TTC549 (cell line): Measurements from ENCODE around the gene MYO18B.

Source experiments
- FAIRE-seq: peaks from 2 replicates; lab custom pipeline; 2012; peaks lifted over from hg19 to GRCh38; lab: Jason Lieb, UNC

Gene MYO18B

DNA sequence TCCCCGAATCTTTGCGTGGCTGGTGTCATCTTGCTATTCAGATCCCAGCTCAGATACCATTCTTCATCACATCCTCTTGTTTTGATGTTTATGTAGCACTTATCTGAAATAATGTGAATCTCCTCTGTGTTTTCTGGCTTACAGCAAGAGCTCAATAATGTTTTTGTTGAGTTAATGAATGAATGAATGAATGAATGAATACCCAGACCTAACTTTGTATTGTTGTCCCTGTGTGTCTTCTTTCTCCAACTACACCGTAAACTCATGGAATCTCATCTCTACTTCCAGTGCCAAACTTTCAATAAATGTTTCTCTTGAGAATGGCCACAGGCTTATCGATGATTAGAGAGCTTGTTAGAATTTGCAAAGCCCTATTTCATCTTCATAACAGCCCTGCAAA lies 110.2 kb downstream of the MYO18B start:
- no peak for FAIRE-seq

- no peak for FAIRE-seq
Measured at GRCh38 chr22:25853078-25853477, 111.1 kb downstream of the MYO18B start.

DNA sequence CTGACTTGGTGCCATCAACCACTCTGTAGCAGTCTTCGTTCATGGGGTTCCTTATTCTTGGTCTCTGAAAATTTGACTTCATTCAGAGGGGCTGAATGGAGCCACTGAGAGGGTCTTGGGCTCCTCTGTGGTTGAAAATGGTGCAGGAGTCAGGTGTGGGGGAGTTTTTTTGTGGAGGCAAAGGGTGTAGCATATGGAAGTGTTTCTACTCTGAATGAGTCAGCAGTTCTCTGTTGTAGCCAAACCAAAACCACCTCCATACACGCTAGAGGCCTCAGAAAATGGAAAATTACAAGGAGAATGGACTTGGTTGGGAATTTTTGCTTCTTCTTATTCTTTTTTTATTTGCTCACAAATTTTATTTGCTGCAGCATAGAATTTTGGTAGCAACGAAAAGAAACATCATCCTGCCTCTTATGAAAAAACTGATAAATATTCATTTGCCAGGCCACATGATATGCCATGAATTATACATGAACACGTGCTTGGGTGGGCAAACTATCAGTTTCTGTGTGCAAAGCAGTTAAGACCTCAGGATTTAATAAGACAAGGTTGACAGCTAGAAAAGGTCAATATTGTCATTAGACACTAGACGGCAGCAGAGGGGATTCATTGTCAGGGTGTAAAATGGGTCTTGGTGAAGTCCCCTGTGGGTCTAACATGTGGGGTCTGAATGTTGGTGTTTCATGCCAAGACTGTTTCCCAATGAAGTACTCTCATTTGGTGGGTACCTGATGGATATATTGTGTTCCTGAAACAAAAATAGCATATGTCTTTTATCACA lies 111.7 kb downstream of the MYO18B start:
- no peak for FAIRE-seq

GRCh38 chr22:25869771-25870170 lies 127.8 kb downstream of the MYO18B start:
- no peak for FAIRE-seq

GRCh38 chr22:25874327-25874726 lies 132.3 kb downstream of the MYO18B start:
- FAIRE-seq = no peak

DNA sequence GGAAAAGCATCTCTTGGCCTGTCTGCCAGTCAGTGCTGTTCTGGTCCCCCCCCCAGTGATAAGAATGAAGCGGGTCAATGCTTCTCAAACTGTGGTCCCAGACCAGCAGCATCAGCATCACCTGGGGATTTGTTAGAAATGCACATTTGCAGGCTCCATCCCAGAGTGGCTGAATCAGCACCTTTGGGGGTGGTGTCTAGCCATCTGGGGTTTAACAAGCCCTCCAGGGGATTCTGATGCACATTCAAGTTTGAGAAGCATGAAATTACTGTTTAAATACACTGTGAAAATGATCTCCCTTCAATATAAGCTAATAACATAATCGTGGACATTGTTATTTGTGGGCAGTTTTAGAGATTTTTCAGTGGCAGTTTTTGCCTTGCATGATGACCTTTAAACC lies 133.5 kb downstream of the MYO18B start:
- FAIRE-seq = no peak

GRCh38 chr22:25876871-25877270 lies 134.9 kb downstream of the MYO18B start:
- no peak for FAIRE-seq

GRCh38 chr22:25878933-25879332 lies 136.9 kb downstream of the MYO18B start:
- FAIRE-seq = no peak

DNA sequence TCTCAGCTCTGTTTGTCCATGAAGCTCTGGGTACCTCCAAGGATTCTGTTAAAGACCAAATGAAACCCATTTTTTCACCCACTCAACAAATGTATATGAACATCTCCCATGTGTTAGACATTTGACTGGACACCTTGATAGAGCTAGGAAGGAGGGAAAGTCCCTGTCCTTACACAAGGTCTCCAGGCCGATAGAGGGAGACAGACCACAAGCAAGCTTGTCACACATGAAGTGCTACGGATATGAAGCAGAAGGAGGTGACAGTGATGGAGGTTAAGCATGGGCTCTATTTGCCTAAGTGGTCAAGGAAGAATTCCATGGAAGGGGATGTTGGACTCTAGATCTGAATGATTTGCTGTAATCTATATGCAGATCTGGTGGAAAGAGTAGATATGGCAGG lies 138.5 kb downstream of the MYO18B start:
- no peak for FAIRE-seq

- FAIRE-seq = no peak
Measured at GRCh38 chr22:25881210-25881755, 139.3 kb downstream of the MYO18B start.

GRCh38 chr22:25882360-25882759 lies 140.4 kb downstream of the MYO18B start:
- FAIRE-seq = no peak

GRCh38 chr22:25883482-25884033 lies 141.6 kb downstream of the MYO18B start:
- FAIRE-seq = no peak

GRCh38 chr22:25884121-25884520 lies 142.1 kb downstream of the MYO18B start:
- FAIRE-seq = no peak

DNA sequence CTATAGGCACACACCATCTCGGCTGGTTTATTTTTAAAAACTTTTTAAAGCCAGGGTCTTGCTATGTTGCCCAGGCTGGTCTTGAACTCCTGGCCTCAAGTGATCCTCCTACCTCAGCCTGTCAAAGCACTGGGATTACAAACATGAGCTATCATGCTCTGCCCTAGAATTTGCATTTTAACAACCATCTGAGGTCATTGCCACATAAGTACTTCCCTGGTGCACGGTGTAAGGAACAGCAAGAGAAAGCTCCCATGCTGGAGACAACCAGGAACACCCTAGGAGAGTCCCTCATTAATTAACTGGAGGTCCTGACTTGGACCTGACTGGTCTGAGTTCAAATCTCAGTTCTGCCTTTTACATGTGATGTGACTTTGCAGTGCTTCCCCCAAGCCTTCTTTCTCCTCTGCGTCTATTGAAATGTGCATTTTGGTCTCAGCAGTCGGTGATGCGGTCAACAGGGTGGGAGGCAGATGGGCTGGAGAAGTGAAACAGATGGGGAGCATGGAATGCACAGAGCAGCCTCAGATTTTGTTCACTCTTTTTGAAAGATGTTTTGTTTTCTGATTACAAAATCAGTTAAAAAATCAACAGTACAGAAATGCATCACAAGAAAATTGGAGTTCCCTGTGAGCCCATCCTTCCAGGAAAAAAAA lies 146.5 kb downstream of the MYO18B start:
- FAIRE-seq = no peak

GRCh38 chr22:25890651-25891050 lies 148.7 kb downstream of the MYO18B start:
- FAIRE-seq = no peak

DNA sequence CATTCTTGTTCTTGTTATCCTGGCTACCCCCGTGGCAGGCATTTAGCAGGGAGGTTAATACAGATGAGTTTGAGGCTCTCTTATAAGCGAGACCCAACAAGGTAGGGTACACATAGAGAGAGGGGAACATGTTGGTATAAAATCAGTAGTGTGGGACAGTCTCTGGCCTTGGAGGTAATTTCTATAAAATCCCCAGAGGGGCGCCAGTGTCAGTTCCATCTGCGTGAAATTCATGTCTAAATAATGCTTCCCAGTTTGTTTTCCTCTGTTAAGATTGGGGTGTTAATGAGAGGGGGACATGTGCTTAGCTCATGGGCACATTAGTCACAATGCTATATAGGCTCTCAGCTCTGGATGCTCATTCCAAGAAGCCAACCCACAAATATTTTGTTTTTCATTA lies 150.7 kb downstream of the MYO18B start:
- no peak for FAIRE-seq

DNA sequence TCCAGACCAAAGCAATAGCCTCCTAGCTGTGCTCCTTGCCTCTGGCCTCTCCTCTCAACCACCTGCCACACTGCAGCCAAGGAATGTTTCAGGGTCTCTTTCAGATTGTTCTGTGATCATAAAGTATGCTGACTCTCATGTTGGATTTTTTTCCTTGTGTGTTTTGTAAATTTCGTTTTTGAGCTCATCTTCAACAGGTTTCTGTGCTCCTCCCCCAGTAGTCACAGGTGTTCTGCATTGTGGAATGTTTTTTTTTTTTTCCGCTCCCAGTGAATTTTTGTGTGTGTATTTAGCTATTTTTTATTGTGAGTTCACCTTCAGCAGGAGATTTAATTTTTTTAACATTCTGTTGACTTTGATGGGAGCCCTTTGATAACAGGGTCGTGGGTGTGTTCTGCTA lies 153.7 kb downstream of the MYO18B start:
- no peak for FAIRE-seq

- no peak for FAIRE-seq
Measured at GRCh38 chr22:25896098-25896497, 154.1 kb downstream of the MYO18B start.

DNA sequence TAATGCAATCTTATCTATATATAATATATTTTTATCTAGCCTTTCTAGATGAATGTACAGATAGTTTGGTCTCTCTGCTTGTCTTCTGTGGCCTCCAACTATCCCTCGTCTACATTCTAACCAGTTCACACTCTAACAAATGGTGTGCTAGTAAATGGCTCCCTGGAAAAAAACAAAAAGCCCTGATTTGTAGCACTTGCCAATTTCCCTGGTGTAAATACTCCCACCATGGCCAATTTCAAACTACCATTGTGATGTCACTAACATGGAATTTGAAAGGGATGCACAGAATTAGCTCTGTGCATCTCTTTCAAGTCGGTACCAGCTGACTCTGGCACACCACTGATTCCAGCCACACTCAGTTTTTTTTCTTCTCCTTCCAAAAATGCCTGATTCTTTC lies 154.6 kb downstream of the MYO18B start:
- no peak for FAIRE-seq

- FAIRE-seq = no peak
Measured at GRCh38 chr22:25898707-25899365, 156.8 kb downstream of the MYO18B start.

DNA sequence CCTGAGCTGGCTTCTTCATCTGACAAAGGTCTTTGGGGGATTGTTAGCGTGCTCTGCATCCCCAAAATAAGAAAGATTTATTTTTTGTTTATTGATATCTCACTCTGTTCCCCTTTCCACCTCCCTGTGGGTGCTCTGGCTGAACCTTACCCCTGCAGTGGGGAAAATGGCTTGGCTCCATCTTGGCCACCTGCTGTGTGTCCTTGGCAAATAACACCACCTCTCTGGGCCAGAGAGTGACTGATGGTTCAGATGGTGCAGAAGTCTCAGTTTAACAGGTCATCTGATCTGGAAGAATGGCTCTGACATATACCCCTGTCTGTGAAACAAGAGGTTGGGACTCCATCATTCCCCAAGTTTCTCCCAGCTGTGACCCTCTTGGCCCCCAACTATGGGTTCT lies 157.6 kb downstream of the MYO18B start:
- no peak for FAIRE-seq

GRCh38 chr22:25900390-25900789 lies 158.4 kb downstream of the MYO18B start:
- no peak for FAIRE-seq

DNA sequence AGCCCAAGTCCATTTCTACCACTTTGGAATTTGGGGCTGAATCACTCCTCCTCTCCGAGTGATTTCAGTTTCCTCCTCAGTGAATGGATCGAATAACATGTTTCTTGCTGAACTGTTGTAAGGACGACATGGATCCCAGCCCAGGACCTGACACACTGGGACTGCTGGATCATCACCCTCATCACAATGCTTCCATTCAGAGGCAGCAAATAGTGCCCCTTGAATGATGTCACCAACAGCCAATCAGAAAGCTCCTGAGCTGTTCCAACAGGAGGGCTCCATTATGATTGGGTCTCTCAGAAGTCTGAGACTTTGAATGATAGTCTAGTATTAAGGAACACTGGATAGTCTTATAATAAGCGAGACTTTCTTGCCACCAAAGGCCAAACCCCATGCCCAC lies 158.9 kb downstream of the MYO18B start:
- FAIRE-seq = no peak
